Breast epithelium (tissue), 4 donors: Measurements from ENCODE around the gene TBC1D2. TPM values are rescaled to one million over a fixed set of nuclear protein-coding genes. Genes with fewer than 3 reads are reported as not detected.
A peak's percentile ranks its signal among the peaks of the same experiment; 100 is the strongest.

Experiments used
- DNase-seq, 2 donors: peaks; one replicate each; pipeline ENCODE4 v3.0.0-alpha.2; 2019; ENCODE audit warnings: low spot score in 2 of 2
- H3K27ac ChIP-seq, 2 donors: fragments of 200-600 bp; sonication (generic) in 1 of 2; one replicate each; pipeline ENCODE4 v1.5.1; 2016 to 2019; ENCODE audit warnings: mild to moderate bottlenecking in 1 of 2
- H3K27me3 ChIP-seq, 2 donors: fragments of 200-600 bp; sonication (generic) in 1 of 2; one replicate each; pipeline versions ENCODE4 v1.5.1 to v1.6.0; 2017 to 2019; ENCODE audit warnings: control low read depth in 1 of 2, mild to moderate bottlenecking in 1 of 2
- H3K36me3 ChIP-seq: fragments of 200-600 bp; one replicate; pipeline ENCODE4 v1.5.1; 2019
- H3K4me1 ChIP-seq, 2 donors: fragments of 200-600 bp; sonication (generic); one replicate each; pipeline ENCODE4 v1.5.1; 2016 to 2019; ENCODE audit warnings: control low read depth in 1 of 2
- H3K4me3 ChIP-seq, 3 donors: fragments of 200-600 bp; sonication (generic); 1 replicate in 2 of 3; 2 replicates in 1 of 3; pipeline ENCODE4 v1.5.1; 2016 to 2019; ENCODE audit warnings: mild to moderate bottlenecking in 3 of 3, moderate library complexity in 2 of 3
- H3K9me3 ChIP-seq, 2 donors: fragments of 200-600 bp; sonication (generic) in 1 of 2; one replicate each; pipeline ENCODE4 v1.5.1; 2016 to 2019; ENCODE audit warnings: control low read depth in 1 of 2
- POLR2A ChIP-seq: fragments of 450-650 bp; IDR thresholded peaks from one replicate; pipeline ENCODE4 v1.6.1; 2016; ENCODE audit warnings: antibody characterized with exemption, mild to moderate bottlenecking, moderate library complexity
- POLR2AphosphoS5 ChIP-seq, 3 donors: sonication (generic); formaldehyde crosslinking; IDR thresholded peaks; one replicate each; pipeline ENCODE4 v1.6.1; 2017; ENCODE audit warnings: antibody characterized with exemption in 3 of 3
- intact Hi-C: fragments of 100-400 bp; cut with DNase I; formaldehyde crosslinking; loops from one replicate; pipeline ENCODE4 v1.15.1; 2023; ENCODE audit warnings: low total_unique reads
- total RNA-seq, 3 donors: library from RNA; depleted of rRNA; stranded (reverse); fragments of >200 nt; gene quantifications; one replicate each; pipeline ENCODE4 v1.1.0, GENCODE V29; 2016
- TF ChIP-seq, protein P1 (sequence below), 3 donors: fragments of 450-650 bp; IDR thresholded peaks; one replicate each; pipeline ENCODE4 v1.5.1; 2016 to 2017; ENCODE audit warnings: antibody characterized with exemption in 3 of 3, mild to moderate bottlenecking in 3 of 3, moderate library complexity in 3 of 3

TBC1D2 gene
- total RNA-seq, 3 donors from 2014 or later, result 10.8 to 17.1 (median 13.6) TPM

DNA sequence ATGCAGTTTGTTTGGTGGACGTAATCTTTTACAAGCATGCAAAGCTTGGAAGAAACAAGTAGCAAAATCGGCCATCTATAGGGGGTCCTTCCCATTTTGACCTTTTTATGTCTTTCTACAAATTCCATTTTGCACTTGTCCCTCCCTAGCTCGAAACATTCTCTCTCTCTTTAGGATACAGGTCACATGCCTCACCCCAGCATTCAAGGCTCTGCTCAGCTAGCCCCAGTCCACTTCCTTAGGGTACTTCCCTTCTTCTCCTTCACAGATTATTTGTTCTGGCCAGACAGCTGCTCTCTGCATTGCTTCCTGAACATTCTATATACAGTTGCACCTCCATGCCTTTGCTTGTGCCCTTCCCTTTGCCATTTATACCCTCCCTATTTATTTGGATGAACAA lies 104.7 kb downstream of the TBC1D2 start:
- Histone ChIP-seq H3K4me1 (peaks cover 0 to 5% of the 10 kb centered on the region in 2 donors), H3K27ac (no peak overlapping the region), H3K9me3 (no peaks in the 10 kb centered on the region), H3K4me3 (no peak overlapping the region), H3K27me3 (no peaks in the 10 kb centered on the region), H3K36me3 (no peaks in the 10 kb centered on the region)
- TF ChIP-seq POLR2AphosphoS5 (IDR thresholded peaks at IDR 0.05) (no peak), POLR2A (no peak)
- TF ChIP-seq, protein P1, sequence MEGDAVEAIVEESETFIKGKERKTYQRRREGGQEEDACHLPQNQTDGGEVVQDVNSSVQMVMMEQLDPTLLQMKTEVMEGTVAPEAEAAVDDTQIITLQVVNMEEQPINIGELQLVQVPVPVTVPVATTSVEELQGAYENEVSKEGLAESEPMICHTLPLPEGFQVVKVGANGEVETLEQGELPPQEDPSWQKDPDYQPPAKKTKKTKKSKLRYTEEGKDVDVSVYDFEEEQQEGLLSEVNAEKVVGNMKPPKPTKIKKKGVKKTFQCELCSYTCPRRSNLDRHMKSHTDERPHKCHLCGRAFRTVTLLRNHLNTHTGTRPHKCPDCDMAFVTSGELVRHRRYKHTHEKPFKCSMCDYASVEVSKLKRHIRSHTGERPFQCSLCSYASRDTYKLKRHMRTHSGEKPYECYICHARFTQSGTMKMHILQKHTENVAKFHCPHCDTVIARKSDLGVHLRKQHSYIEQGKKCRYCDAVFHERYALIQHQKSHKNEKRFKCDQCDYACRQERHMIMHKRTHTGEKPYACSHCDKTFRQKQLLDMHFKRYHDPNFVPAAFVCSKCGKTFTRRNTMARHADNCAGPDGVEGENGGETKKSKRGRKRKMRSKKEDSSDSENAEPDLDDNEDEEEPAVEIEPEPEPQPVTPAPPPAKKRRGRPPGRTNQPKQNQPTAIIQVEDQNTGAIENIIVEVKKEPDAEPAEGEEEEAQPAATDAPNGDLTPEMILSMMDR (IDR thresholded peaks at IDR 0.05), result no peak
- no peak for DNase-seq
- intact Hi-C loops, result no loop called here

GRCh38 chr9:98150164-98150563 lies 105.3 kb downstream of the TBC1D2 start:
- intact Hi-C loops, result no loop called here

GRCh38 chr9:98149422-98149821 lies 106.0 kb downstream of the TBC1D2 start:
- Histone ChIP-seq H3K4me1 (peaks cover 0 to 17% of the 10 kb centered on the region in 2 donors), H3K36me3 (no peaks in the 10 kb centered on the region), H3K4me3 (no peak overlapping the region), H3K27ac (no peak overlapping the region), H3K9me3 (no peaks in the 10 kb centered on the region), H3K27me3 (no peaks in the 10 kb centered on the region)
- intact Hi-C loops, result no loop called here
- peak in 1 of 2 donors; percentile 42 for DNase-seq
- TF ChIP-seq POLR2A, result no peak

More at GRCh38 chr9:98150164-98150563, 105.3 kb downstream of the TBC1D2 start:
- Histone ChIP-seq H3K9me3 (no peaks in the 10 kb centered on the region), H3K4me1 (peaks cover 0 to 10% of the 10 kb centered on the region in 2 donors), H3K36me3 (no peaks in the 10 kb centered on the region), H3K27ac (no peak overlapping the region), H3K4me3 (no peak overlapping the region), H3K27me3 (no peaks in the 10 kb centered on the region)
- DNase-seq, result peak in 1 of 2 donors; percentile 36
- no peak for TF ChIP-seq POLR2A
- no peak for TF ChIP-seq POLR2AphosphoS5 (IDR thresholded peaks at IDR 0.05)
- TF ChIP-seq, protein P1 (IDR thresholded peaks at IDR 0.05), result no peak

Other genes with a start within 250 kb of the TBC1D2 start
- 10 to 100 TPM; 43.8 to 80.6 (median 54.7) TPM for gene NANS, start 198.9 kb downstream of the TBC1D2 start, total RNA-seq
- gene TRIM14, start 136.4 kb downstream of the TBC1D2 start, total RNA-seq, result 10 to 100 TPM in 2 of 3 donors, 1 to 10 TPM in 1; 8.8 to 14.9 (median 14.6) TPM
- 1 to 10 TPM; 1.4 to 7.2 (median 7.2) TPM for gene CORO2A, start 63.0 kb downstream of the TBC1D2 start, total RNA-seq